HG03575 (cell line): ENCODE results near the gene CTBP1.

Experiments
- ATAC-seq: cut with Tn5 transposase; IDR thresholded peaks from one replicate; pipeline ENCODE4 v1.9.1; 2021; ENCODE audit not compliant: unreplicated experiment, insufficient number of reproducible peaks, low FRiP score; ENCODE audit errors: extremely low read depth

The CTBP1 gene

DNA sequence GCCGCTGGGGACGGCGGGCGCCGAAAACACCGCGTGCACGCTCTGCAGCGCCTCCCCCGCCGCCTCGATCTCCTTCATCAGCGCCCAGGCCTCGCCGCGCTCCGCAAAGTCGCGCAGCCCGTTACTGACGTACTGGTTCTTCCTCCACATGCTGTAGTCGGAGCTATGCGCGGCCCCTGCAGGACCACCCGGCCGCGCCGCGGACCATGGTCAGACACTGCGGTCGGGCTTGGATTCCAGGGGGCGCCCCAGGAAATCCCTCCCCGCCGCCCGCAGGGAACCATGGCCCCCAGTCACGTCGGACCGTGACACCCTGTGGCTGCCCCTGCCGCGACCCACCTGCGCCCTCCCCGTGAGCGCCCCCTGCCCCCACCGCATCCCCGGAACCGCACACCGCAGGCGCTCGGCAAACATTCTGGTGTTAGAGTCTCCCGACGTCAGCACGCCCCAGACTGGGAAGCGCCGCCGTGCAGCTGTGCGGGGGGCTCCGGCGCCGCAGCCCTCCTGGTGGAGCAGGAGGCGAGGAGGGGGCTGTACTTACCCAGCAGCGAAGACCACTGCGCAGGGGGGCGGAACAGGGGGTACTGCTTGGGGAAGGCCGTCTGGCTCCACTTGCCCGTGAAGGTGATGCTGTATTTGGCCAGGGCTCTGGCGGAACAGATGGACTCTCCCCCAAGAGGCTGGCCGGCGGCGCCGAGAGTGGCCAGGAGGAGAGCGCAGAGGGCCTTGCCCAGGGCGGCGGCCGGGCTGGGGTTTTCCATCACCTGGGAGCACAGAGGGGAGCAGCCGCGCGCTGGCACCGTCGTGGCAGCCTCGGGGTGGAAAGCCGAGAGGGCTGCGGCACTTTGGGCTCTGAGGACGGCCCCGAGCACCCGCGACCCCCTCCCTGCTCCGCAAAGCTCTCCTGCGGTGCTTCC, 77.4 kb downstream of the CTBP1 start:
- no peak for ATAC-seq

DNA sequence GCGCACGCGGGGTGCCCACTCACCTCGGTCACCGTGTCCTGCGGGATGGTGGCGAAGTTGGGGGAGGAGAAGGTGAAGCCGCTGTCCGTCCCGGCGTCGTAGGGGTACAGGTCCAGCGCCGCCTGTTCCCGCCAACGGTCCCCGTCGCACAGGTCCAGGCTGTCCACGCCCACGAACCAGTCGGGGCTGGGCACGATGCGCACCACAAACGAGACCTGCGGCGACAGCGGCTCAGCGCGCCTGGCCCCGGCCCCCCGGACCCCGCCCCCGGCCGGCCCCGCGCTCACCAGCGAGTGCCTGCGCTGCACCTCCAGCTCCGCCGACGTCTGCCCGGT, 78.0 kb downstream of the CTBP1 start:
- no peak for ATAC-seq

GRCh38 chr4:1170156-1170975, 78.6 kb downstream of the CTBP1 start:
- ATAC-seq, result no peak

- no peak for ATAC-seq
Observed at GRCh38 chr4:1169691-1170096, 79.2 kb downstream of the CTBP1 start.

- no peak for ATAC-seq
Observed at GRCh38 chr4:1169171-1169671, 79.7 kb downstream of the CTBP1 start.

DNA sequence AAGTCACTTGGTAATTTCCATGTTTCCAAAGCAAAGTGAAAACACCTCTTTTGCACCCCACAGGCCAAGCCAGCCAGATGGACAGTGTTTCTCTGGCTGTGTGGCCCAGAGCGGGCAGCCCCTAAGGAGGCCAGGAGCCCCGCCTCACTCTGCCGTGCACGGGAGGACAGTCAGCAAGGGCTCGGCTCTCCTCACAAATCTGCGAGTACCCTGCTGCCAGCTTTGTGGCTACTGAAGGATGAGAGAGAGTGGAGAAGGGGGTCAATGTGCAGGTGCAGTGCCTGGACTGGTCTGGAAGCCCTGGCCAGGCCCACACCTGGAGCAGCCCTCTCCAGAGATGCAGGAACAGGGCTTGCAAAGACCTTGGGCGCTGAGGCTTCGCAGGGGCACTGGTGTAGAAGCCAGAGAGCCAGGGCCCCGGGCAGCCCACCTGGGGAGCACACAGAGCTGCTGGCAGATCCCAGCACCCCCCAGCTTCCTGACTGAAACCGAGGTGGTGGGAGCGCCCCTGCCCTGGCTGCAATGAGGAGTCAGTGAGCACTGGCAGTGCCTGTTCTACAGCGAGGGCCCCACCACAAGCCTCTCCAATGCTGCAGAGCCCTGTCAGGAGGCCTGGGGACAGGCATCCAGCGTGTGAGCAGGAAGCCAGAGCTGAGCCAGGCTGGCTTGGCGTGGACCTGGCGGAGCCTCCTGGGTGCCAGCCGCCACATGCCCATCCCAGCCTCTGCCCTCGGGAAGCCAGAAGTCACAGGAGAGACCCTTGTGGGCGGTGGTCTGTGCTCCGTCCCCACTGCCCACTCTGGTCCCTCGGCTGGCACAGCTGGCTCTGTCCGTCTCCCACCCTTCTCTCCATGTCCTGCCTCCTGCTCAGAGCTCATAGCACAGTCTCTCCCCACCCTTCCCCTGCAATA, 80.5 kb downstream of the CTBP1 start:
- ATAC-seq, result no peak

GRCh38 chr4:1167244-1167949, 81.5 kb downstream of the CTBP1 start:
- no peak for ATAC-seq

DNA sequence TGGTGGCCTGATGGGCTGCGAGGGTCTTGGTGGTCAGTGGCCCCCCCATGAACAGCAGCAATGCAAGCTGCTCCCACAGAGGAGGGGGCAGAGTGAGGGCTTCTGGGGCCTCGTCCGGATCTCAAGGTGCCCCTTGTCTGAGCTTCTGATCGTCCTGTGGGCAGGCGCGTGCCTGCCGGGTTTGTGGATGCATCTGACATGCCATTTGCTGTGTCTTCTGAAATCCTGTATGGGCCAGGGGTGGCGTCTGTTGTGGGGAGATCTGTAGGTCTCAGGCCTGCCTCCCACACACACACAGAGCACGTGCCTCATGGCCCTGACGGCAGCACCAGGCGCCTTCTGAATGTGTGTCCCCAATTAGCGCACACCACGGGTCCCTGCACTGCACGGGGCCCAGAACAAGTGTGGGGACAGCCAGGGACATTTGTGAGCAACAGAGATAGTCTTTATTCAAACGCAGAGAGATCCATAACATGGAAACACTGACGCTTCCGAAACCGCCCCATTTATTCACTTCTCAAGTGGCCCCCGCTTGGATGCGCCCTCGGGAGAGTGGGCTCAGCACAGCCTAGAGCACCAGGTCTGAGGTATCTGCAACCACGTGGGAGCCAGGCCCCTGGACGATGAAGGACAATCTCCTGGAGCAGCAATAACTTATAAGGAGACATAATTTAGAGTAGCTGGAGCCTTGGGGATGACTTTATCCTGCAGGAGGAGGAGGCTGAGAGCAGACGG, 82.3 kb downstream of the CTBP1 start:
- ATAC-seq, result no peak

DNA sequence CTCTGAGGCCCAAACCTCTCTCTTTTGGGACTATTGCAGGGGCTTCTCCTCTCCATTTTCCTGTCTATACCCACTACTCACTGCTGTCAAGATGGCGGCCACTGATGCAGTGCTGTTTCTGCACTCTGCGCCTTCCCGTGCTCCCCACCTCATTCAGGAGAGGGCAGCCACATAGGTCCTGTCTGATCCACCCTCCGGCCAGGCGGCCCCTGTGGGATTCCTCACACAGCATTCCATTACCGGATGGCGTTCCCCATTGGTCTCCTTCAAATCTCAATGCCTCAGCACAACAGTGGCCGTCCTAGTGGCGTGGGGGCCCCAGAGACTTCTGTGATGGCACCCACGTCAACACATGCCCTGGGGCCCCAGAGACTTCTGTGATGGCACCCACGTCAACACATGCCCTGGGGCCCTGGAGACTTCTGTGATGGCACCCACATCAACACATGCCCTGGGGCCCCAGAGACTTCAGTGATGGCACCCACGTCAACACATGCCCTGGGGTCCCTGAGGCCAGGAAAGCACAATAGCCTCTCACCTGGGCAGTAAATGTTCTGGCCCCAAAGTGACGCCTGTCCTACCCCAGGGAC, 83.9 kb downstream of the CTBP1 start:
- ATAC-seq, result no peak

GRCh38 chr4:1164444-1164843, 84.5 kb downstream of the CTBP1 start:
- no peak for ATAC-seq

DNA sequence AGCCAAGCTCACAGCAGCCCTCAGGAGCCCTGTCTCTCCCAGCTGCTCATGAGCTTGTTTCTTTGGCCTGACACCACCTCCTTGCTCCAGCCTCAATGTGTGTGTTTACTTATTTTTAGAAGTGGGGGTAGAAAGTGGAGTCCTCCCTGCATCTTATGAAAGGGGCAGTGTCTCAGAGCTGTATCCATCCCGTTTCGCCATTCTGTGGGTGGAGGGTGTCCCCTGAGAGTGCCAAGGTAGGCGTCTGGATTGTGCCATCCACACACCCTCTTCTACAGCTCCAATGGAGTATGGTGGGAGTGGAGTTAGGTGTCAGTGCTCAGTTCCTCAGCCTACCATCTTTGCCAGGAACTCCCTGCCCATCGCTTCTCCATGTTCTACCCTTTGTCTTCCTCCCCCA, 84.9 kb downstream of the CTBP1 start:
- no peak for ATAC-seq
